Measurements from ENCODE around the gene KIF21B. TPM values are rescaled to one million over a fixed set of nuclear protein-coding genes. Genes with fewer than 3 reads are reported as not detected.

The KIF21B gene
- total RNA-seq, 4 donors from 2014 or later, result 1.2 to 1.9 (median 1.6) TPM

GRCh38 chr1:201007481-201007880, 16.0 kb downstream of the KIF21B start:
- TF ChIP-seq POLR2A (IDR thresholded peaks at IDR 0.05) (no peak), CTCF (IDR thresholded peaks at IDR 0.05) (no peak), EP300 (IDR thresholded peaks at IDR 0.05) (no peak), POLR2AphosphoS5 (IDR thresholded peaks at IDR 0.05) (no peak)
- Histone ChIP-seq H3K36me3 (peaks cover 0 to 13% of the 10 kb centered on the region in 2 donors), H3K27ac (no peak overlapping the region), H3K4me1 (no peaks in the 10 kb centered on the region), H3K27me3 (peaks cover 21% of the 10 kb centered on the region), H3K9me3 (no peaks in the 10 kb centered on the region), H3K4me3 (no peak overlapping the region)
- no peak for ATAC-seq
- WGBS, 2 donors (ENCODE audit: low coverage in 1 of 2), result 100% methylated on average over 3 of the region's 5 CpGs; no CpG with 5 or more reads in 1 of the 2 donors

- 29 to 60% methylated on average over 1 to 2 of the region's 2 CpGs for WGBS, 2 donors (ENCODE audit: low coverage in 1 of 2)
- H3K36me3 ChIP-seq, result peaks cover 0 to 13% of the 10 kb centered on the region in 2 donors
- no peak overlapping the region for H3K27ac ChIP-seq
- H3K4me3 ChIP-seq, result no peak overlapping the region
- TF ChIP-seq POLR2A (IDR thresholded peaks at IDR 0.05), result no peak
- no peak for TF ChIP-seq POLR2AphosphoS5 (IDR thresholded peaks at IDR 0.05)
- TF ChIP-seq EP300 (IDR thresholded peaks at IDR 0.05), result no peak
- no peak for TF ChIP-seq CTCF (IDR thresholded peaks at IDR 0.05)
- H3K9me3 ChIP-seq, result no peaks in the 10 kb centered on the region
- ATAC-seq, result no peak
- H3K4me1 ChIP-seq, result no peaks in the 10 kb centered on the region
- H3K27me3 ChIP-seq, result peaks cover 11% of the 10 kb centered on the region
Measured at GRCh38 chr1:201006450-201006849, 17.1 kb downstream of the KIF21B start.

GRCh38 chr1:201004732-201005131, 18.8 kb downstream of the KIF21B start:
- Histone ChIP-seq H3K27me3 (no peaks in the 10 kb centered on the region), H3K9me3 (no peaks in the 10 kb centered on the region), H3K4me3 (no peak overlapping the region), H3K27ac (no peak overlapping the region), H3K4me1 (no peaks in the 10 kb centered on the region), H3K36me3 (peaks cover 0 to 19% of the 10 kb centered on the region in 2 donors)
- WGBS, 2 donors (ENCODE audit: low coverage in 1 of 2), result 83 to 95% methylated on average over 4 to 8 of the region's 14 CpGs
- no peak for TF ChIP-seq EP300 (IDR thresholded peaks at IDR 0.05)
- TF ChIP-seq POLR2A (IDR thresholded peaks at IDR 0.05), result no peak
- no peak for TF ChIP-seq CTCF (IDR thresholded peaks at IDR 0.05)
- TF ChIP-seq POLR2AphosphoS5 (IDR thresholded peaks at IDR 0.05), result no peak
- ATAC-seq, result no peak

- no peak for ATAC-seq
- Histone ChIP-seq H3K4me1 (no peaks in the 10 kb centered on the region), H3K27ac (no peak overlapping the region), H3K36me3 (peaks cover 0 to 19% of the 10 kb centered on the region in 2 donors), H3K27me3 (no peaks in the 10 kb centered on the region), H3K9me3 (no peaks in the 10 kb centered on the region), H3K4me3 (no peak overlapping the region)
- WGBS, 2 donors (ENCODE audit: low coverage in 1 of 2), result 80 to 100% methylated on average over 1 to 2 of the region's 6 CpGs
- TF ChIP-seq EP300 (IDR thresholded peaks at IDR 0.05) (no peak), CTCF (IDR thresholded peaks at IDR 0.05) (no peak), POLR2A (IDR thresholded peaks at IDR 0.05) (no peak), POLR2AphosphoS5 (IDR thresholded peaks at IDR 0.05) (no peak)
Measured at GRCh38 chr1:201004154-201004553, 19.4 kb downstream of the KIF21B start.

GRCh38 chr1:201002510-201002909, 21.0 kb downstream of the KIF21B start:
- no peaks in the 10 kb centered on the region for H3K4me1 ChIP-seq
- H3K27ac ChIP-seq, result no peak overlapping the region
- no peaks in the 10 kb centered on the region for H3K9me3 ChIP-seq
- WGBS, 2 donors (ENCODE audit: low coverage in 1 of 2), result 82 to 100% methylated on average over 1 of the region's 1 CpG
- H3K36me3 ChIP-seq, result peaks cover 0 to 24% of the 10 kb centered on the region in 2 donors
- ATAC-seq, result no peak
- TF ChIP-seq CTCF (IDR thresholded peaks at IDR 0.05), result no peak
- TF ChIP-seq POLR2A (IDR thresholded peaks at IDR 0.05), result no peak
- TF ChIP-seq EP300 (IDR thresholded peaks at IDR 0.05), result no peak
- TF ChIP-seq POLR2AphosphoS5 (IDR thresholded peaks at IDR 0.05), result no peak
- no peak overlapping the region for H3K4me3 ChIP-seq
- no peaks in the 10 kb centered on the region for H3K27me3 ChIP-seq
